Skeletal muscle tissue (tissue), 4 donors: ENCODE results near the gene PTH2R. TPM values are rescaled to one million over a fixed set of nuclear protein-coding genes. Genes with fewer than 3 reads are reported as not detected.
"Not testable (repeated sequence)": the region's sequence is repeated elsewhere in the genome, so short reads cannot be mapped to it uniquely, and the experiment has no call there.

Experiments used
- H3K27ac ChIP-seq: one replicate; pipeline ENCODE4 v1.7.0; 2013; ENCODE audit warnings: mild to moderate bottlenecking, low read depth, low read length, inconsistent platforms
- H3K27me3 ChIP-seq, 3 donors: one replicate each; pipeline ENCODE4 v1.7.0; 2013; ENCODE audit warnings: low read length in 3 of 3; ENCODE audit not compliant: control insufficient read depth in 3 of 3, insufficient read depth in 3 of 3
- H3K36me3 ChIP-seq, 3 donors: one replicate each; pipeline ENCODE4 v1.7.0; 2013; ENCODE audit warnings: low read length in 3 of 3; ENCODE audit not compliant: control insufficient read depth in 3 of 3, insufficient read depth in 3 of 3
- H3K4me1 ChIP-seq, 3 donors: one replicate each; pipeline ENCODE4 v1.7.0; 2013; ENCODE audit warnings: low read length in 3 of 3, mild to moderate bottlenecking in 3 of 3; ENCODE audit not compliant: control insufficient read depth in 3 of 3, insufficient read depth in 3 of 3
- H3K4me3 ChIP-seq, 3 donors: one replicate each; pipeline ENCODE4 v1.7.0; 2013; ENCODE audit warnings: low read length in 3 of 3
- H3K9ac ChIP-seq, 3 donors: one replicate each; pipeline ENCODE4 v1.7.0; 2013; ENCODE audit warnings: low read length in 3 of 3, mild to moderate bottlenecking in 3 of 3, moderate library complexity in 2 of 3, low read depth in 1 of 3
- H3K9me3 ChIP-seq, 3 donors: one replicate each; pipeline ENCODE4 v1.7.0; 2013; ENCODE audit warnings: low read length in 3 of 3; ENCODE audit not compliant: control insufficient read depth in 3 of 3
- total RNA-seq: library from RNA; depleted of rRNA; stranded (reverse); fragments of >200 nt; gene quantifications from one replicate; pipeline ENCODE4 v1.2.3, GENCODE V29; 2014
- donor health status: Osteomylitis.

The PTH2R gene
- total RNA-seq, 1 donor from 2014 or later, result 0.52 TPM

DNA sequence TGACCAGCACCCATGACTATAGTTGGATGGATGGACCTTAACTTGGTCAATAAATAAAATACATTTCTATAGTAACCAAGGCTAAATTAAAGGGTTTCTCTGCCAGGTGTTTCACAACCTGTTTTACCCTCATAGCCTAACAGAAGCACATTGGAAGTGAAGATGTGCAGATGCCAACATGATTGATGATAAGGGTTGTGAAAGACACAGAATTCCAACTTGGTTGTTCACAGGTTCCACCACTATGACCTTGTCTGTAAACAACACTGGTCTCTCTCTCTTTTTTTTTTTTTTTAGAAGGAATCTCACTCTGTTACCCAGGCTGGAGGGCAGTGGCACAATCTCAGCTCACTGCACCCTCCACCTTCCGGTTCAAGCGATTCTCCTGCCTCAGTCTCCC is 37.5 kb upstream of the PTH2R start:
- H3K27ac ChIP-seq, result no peak overlapping the region
- no peak overlapping the region for H3K9ac ChIP-seq
- H3K4me1 ChIP-seq, result no peaks in the 10 kb centered on the region
- no peak overlapping the region for H3K4me3 ChIP-seq
- no peaks in the 10 kb centered on the region for H3K27me3 ChIP-seq
- H3K9me3 ChIP-seq, result peaks cover 0 to 2% (median 0%) of the 10 kb centered on the region in 3 donors
- no peaks in the 10 kb centered on the region for H3K36me3 ChIP-seq

DNA sequence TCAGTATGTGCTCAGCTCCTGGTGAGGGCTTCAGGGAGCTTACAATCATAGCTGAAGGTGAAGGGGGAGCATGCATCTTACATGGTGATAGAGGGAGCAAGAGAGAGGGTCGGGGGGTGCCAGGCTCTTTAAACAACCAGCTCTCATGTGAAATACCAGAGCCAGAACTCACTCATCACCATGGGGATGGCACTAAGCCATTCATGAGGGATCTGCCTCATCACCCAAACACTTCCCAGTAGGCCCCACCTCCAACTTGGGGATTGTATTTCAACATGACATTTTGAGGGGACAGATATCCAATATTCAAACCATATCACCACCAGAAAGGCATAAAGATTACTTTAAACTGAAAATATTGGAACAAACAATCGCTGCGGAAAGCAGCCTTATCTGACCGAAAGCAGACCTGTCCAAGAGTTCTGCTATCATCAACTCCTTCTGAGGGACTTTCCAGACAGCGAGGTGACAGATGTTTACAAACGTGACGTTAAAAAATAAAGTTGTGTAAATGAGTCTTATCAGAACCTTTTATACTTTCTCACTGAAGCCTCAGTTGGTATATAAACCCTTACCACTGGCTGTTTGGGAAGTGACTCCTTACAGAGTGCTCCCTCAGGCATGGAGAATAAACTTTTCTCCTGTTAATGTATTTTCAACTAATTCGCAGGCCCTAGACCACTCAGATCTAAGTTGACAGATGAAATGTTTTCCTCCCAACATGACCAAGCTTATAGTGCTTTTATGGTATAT is 35.5 kb upstream of the PTH2R start:
- Histone ChIP-seq H3K36me3 (no peaks in the 10 kb centered on the region), H3K27me3 (no peaks in the 10 kb centered on the region), H3K27ac (no peak overlapping the region), H3K4me1 (no peaks in the 10 kb centered on the region), H3K9ac (no peak overlapping the region), H3K9me3 (no peaks in the 10 kb centered on the region), H3K4me3 (no peak overlapping the region)

DNA sequence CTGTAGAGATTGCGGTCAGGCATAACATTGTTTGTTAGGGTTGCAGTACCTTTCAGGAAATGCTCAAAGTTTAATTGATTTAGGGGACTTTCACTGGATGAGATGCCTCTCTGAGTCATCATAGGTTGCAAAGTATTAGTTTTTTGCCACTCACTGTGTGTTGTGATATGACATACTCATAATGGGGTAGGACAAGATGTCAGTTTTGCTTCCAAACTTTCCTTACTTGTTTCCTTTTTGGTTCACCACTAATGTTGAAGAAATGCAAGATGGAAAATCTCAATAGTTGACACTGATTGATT is 35.0 kb upstream of the PTH2R start:
- Histone ChIP-seq H3K4me3 (no peak overlapping the region), H3K9ac (no peak overlapping the region), H3K27ac (no peak overlapping the region), H3K4me1 (no peaks in the 10 kb centered on the region), H3K27me3 (no peaks in the 10 kb centered on the region), H3K9me3 (no peaks in the 10 kb centered on the region), H3K36me3 (no peaks in the 10 kb centered on the region)

- Histone ChIP-seq H3K9ac (no peak overlapping the region), H3K9me3 (no peaks in the 10 kb centered on the region), H3K36me3 (no peaks in the 10 kb centered on the region), H3K27ac (no peak overlapping the region), H3K4me1 (no peaks in the 10 kb centered on the region), H3K27me3 (no peaks in the 10 kb centered on the region), H3K4me3 (no peak overlapping the region)
Observed at GRCh38 chr2:208373460-208374089, 33.0 kb upstream of the PTH2R start.

DNA sequence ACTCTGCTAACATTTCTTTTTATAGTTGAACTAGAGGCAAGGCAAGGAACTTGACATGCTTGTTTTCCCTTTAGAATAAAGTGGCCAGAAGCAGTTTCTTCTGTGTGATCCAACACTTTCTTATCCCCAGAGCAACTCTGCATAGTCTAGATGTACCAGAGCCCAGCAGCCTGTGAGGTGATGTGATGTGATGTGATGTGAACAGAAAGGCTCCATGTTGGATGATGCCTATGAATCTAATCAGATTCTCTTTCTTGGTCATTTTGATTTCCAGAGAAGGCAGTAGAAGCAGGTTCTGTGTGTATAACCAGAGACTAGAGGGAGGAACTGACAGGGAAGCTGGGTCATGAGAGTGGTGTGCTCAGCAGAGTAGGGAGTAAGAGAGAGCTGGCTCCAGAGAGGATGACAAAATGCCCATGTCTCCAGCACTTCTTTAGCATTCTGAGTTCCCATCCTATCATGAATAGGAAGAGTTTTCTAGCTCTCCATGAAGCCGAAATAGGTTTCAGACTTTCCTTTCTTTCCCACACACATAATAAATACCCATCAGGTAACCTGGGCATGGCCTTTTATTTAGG is 31.0 kb upstream of the PTH2R start:
- no peaks in the 10 kb centered on the region for H3K9me3 ChIP-seq
- no peak overlapping the region for H3K9ac ChIP-seq
- no peak overlapping the region for H3K27ac ChIP-seq
- no peaks in the 10 kb centered on the region for H3K27me3 ChIP-seq
- H3K36me3 ChIP-seq, result no peaks in the 10 kb centered on the region
- H3K4me1 ChIP-seq, result no peaks in the 10 kb centered on the region
- no peak overlapping the region for H3K4me3 ChIP-seq

GRCh38 chr2:208377344-208377860 is 29.2 kb upstream of the PTH2R start:
- H3K27me3 ChIP-seq, H3K9ac ChIP-seq, H3K27ac ChIP-seq, H3K4me3 ChIP-seq, H3K36me3 ChIP-seq, H3K4me1 ChIP-seq, H3K9me3 ChIP-seq: not testable (repeated sequence)

DNA sequence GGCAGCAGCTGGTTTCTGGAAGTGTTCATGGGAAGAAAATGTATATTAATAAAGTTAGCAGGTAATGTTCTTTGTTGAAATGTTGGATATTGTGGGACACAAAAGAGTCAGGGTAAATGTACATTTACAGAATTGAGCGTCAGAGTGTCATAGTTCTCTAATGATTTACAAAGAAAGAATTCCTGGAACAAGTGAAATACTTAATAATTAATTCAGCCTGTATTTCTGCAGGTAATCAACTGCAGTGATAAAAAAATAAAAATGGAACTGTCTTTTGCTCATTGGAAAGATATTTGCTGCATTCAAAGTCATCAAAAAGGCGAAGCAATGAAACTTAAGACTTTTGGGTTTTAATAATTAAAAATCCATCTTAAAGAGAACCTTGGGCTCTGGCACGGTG is 27.4 kb upstream of the PTH2R start:
- Histone ChIP-seq H3K27me3 (peaks cover 0 to 2% (median 0%) of the 10 kb centered on the region in 3 donors), H3K27ac (no peak overlapping the region), H3K9me3 (no peaks in the 10 kb centered on the region), H3K9ac (no peak overlapping the region), H3K4me1 (no peaks in the 10 kb centered on the region), H3K4me3 (no peak overlapping the region), H3K36me3 (no peaks in the 10 kb centered on the region)

GRCh38 chr2:208384637-208385036 is 22.0 kb upstream of the PTH2R start:
- H3K4me3 ChIP-seq, result no peak overlapping the region
- peaks cover 0 to 6% (median 6%) of the 10 kb centered on the region in 3 donors for H3K27me3 ChIP-seq
- H3K27ac ChIP-seq, result no peak overlapping the region
- no peaks in the 10 kb centered on the region for H3K36me3 ChIP-seq
- H3K9me3 ChIP-seq, result no peaks in the 10 kb centered on the region
- H3K9ac ChIP-seq, result no peak overlapping the region
- H3K4me1 ChIP-seq, result no peaks in the 10 kb centered on the region

DNA sequence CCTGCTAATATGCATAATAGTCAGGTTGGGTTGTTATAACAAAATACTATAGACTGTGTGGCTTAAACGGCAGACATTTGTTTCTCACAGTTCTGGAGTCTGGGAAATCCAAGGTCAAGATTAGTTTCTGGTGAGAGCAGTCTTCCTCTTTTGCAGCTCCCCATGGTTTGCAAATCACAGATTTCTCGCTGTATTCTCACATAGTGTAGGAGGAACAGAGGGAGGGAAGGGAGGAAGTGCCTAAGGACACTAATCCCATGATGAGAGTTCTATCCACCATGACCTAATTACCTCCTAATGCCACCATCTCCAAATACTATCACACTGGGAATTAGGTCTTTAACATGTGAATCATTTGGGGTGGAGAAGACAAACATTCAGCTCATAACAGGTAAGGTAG is 20.1 kb upstream of the PTH2R start:
- Histone ChIP-seq H3K9me3 (no peaks in the 10 kb centered on the region), H3K9ac (no peak overlapping the region), H3K27ac (no peak overlapping the region), H3K4me1 (no peaks in the 10 kb centered on the region), H3K36me3 (no peaks in the 10 kb centered on the region), H3K4me3 (no peak overlapping the region), H3K27me3 (peaks cover 0 to 6% (median 6%) of the 10 kb centered on the region in 3 donors)

DNA sequence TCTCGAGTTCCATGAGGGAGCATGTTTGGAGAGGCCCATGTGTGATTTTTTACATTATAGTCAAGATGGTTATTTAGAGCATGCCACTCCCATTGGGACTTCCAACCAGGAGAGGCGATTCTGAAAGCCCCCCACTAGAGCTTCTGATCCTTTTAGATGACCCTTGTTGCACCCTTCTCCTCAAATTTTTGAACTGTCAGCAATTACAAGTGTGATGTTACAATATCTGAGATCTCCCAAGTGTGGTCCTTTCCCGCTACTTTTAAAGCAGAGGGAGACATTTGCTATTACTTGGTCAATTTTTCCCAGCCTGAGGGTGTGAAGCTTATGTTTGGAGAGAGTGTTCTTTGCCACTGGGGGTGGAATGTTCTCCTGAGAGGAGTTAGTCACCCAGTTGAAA is 16.7 kb upstream of the PTH2R start:
- peaks cover 0 to 6% (median 3%) of the 10 kb centered on the region in 3 donors for H3K27me3 ChIP-seq
- no peak overlapping the region for H3K27ac ChIP-seq
- peaks cover 0 to 3% (median 0%) of the 10 kb centered on the region in 3 donors for H3K9me3 ChIP-seq
- H3K4me3 ChIP-seq, result no peak overlapping the region
- no peaks in the 10 kb centered on the region for H3K4me1 ChIP-seq
- no peaks in the 10 kb centered on the region for H3K36me3 ChIP-seq
- no peak overlapping the region for H3K9ac ChIP-seq
